ENCODE data around the gene FANCB.

DNA sequence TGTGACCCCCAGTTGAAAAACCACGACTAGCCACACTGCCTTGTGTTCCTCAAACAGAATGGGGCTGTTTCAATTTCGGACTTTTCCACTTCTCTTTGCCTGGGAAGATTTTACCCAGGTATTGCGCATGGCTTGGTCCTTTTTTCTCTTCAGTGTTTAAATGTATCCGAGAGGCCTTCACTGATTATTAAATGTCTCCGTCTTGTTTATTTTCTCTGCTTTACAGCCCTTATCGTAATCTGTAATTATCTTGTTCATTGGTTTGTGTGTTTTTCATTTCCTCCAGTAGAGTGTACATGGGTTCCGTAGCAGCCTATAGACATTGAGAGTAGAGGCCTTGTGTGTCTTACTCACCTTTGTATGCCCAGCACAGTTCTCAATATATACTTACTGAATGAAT is 2.8 kb upstream of the FANCB start:
- TF ChIP-seq, protein P1, sequence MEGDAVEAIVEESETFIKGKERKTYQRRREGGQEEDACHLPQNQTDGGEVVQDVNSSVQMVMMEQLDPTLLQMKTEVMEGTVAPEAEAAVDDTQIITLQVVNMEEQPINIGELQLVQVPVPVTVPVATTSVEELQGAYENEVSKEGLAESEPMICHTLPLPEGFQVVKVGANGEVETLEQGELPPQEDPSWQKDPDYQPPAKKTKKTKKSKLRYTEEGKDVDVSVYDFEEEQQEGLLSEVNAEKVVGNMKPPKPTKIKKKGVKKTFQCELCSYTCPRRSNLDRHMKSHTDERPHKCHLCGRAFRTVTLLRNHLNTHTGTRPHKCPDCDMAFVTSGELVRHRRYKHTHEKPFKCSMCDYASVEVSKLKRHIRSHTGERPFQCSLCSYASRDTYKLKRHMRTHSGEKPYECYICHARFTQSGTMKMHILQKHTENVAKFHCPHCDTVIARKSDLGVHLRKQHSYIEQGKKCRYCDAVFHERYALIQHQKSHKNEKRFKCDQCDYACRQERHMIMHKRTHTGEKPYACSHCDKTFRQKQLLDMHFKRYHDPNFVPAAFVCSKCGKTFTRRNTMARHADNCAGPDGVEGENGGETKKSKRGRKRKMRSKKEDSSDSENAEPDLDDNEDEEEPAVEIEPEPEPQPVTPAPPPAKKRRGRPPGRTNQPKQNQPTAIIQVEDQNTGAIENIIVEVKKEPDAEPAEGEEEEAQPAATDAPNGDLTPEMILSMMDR (IDR thresholded peaks at IDR 0.05), result no peak
- TF ChIP-seq POLR2A (IDR thresholded peaks at IDR 0.05) (no peak), EP300 (IDR thresholded peaks at IDR 0.05) (no peak)

Measured in ovary (tissue), 3 donors.